ENCODE results near the gene DZIP1L.

Gene DZIP1L

DNA sequence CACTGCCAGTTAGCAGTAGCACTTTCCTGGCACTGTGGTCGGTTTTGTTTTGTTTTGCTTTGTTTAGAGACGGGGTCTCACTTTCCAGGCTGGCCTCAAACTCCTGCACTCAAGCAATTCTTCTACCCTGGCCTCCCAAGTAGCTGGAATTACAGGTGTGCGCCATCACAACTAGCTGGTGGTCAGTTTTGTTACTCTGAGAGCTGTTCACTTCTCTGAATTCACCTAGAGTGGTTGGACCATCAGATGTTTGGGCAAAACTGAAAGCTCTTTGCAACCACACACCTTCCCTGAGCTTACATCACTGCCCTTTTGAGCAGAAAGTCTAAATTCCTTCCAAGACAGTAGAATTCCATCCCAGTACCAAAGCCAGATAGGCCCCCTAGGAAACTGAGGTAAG lies 82.8 kb downstream of the DZIP1L start:
- no peak for DNase-seq (ENCODE audit: low read depth)

DNA sequence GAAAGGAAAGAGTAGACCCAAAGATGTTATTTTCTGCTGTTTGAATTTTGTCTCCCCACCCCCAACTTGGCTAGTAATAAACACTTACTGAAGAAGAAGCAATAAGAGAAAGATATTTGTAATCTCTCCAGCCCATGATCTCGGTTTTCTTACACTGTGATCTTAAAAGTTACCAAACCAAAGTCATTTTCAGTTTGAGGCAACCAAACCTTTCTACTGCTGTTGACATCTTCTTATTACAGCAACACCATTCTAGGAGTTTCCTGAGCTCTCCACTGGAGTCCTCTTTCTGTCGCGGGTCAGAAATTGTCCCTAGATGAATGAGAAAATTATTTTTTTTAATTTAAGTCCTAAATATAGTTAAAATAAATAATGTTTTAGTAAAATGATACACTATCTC lies 83.9 kb downstream of the DZIP1L start:
- no peak for DNase-seq (ENCODE audit: low read depth)

GRCh38 chr3:138030734-138031280 lies 84.6 kb downstream of the DZIP1L start:
- DNase-seq (ENCODE audit: low read depth) = no peak

DNA sequence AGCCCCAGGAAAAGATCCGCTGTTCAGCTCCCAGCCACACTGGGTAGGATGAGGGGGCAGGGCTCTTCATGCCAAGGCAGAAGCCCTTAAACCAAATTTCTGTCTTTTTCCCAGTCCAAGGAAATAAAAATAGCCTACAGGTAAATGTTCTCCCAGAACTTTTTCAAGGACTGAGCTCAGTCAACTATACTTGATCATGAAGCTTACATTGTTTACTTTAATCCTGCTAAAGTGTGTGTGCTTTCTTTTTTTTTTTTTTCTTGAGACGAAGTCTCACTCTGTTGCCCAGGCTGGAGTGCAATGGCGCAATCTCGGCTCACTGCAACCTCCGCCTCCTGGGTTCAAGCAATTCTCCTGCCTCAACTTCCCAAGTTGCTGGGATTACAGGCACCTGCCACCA lies 87.6 kb downstream of the DZIP1L start:
- DNase-seq (ENCODE audit: low read depth) = no peak

DNA sequence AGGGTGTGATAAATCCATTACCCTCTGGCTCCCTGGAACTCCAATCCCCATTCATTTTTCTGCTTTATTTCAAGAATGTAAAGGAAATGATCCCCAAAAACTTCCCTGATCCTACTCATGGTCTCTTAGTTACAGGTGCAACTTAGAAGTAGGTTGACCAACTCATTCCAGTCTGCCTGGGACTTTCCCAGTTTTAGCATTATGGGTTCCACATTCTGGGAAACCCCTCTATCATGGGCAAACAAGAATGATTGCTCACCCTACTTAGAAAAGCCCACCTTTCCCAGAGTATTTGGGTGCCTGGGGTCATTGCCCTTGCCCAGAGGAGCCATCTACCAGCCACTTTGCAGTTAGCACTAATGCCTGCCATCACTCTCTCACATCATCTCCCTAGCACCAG lies 89.9 kb downstream of the DZIP1L start:
- no peak for DNase-seq (ENCODE audit: low read depth)

DNA sequence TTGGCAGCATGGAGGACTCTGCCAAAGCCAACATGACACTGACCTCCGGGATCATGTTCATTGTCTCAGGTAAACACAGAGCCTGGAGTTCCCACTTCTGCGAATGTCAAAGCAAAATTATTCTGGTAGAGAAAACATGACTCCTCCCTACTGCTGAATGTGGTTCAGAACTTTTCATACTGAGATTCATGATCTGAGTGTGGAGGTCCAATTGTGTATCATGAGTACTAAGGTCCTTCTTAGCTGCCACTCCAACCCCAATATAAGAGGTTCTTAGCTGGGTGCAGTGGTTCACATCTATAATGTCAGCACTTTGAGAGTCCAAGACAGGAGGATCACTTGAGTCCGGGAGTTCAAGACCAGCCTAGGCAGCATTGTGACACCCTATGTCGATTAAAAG lies 91.7 kb downstream of the DZIP1L start:
- DNase-seq (ENCODE audit: low read depth) = no peak

DNA sequence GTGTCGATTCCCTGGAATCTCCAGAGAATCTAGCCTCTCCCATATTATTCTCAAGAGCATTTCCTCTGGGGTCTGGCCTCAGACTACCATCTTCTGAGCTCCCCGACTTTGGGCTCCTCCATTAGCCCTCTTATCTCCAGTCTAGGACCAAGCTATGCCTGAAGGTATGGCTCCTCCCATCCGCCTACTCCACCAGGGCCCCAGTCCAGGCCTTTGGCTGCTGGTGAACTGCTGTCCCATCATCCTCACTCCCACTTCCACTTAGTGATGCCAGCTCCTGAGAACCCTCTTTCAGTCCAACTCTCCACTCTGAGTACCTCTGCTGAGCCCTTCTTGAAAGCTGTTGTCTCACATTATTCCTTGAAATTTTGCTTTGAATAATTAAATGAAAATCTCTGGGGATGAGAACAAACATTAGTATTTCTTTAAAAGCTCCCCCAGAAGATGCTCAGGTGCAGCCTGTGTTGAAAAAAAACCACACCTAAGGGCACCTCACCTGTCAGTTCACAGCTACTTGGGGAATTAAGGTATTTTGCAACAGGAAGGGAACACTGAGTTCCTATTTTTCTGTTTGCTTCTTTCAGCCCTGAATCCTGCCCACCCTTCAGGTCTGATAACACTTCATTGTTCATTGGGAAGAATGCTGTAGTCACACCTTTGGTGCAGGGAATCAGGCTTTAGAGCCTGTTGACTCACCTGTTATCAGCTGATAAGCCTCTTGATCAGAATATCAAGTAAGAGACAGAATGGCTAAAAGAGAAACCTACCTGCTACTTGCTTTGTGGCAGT lies 95.9 kb downstream of the DZIP1L start:
- no peak for DNase-seq (ENCODE audit: low read depth)

GRCh38 chr3:138016065-138016464 lies 99.3 kb downstream of the DZIP1L start:
- no peak for DNase-seq (ENCODE audit: low read depth)

DNA sequence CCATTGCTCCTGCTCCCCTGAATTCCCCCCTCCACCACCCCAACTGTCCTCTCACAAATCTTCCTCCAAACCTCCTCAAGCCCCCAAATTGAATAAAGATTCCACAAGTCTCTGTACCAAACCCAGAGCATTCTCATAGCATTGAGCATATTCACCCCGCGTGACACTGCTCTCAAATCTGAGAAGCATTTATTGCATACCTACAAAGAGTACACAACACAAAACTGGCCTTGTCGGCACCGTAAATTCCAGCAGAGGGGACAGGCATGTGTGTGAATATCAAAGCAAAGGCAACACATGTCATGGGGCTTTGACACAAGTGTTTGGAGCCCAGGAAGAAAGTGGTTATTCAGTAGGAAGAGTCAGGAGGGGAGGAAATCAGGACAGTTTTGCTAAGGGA lies 102.9 kb downstream of the DZIP1L start:
- DNase-seq (ENCODE audit: low read depth) = no peak

Measured in ELR (cell line).